Islet of Langerhans (tissue), 1 donor: ENCODE results near the gene PEX11G.

ENCODE experiments used
- FAIRE-seq: peaks from one replicate; lab custom pipeline; 2011; peaks lifted over from hg19 to GRCh38; lab: Jason Lieb, UNC

PEX11G gene

DNA sequence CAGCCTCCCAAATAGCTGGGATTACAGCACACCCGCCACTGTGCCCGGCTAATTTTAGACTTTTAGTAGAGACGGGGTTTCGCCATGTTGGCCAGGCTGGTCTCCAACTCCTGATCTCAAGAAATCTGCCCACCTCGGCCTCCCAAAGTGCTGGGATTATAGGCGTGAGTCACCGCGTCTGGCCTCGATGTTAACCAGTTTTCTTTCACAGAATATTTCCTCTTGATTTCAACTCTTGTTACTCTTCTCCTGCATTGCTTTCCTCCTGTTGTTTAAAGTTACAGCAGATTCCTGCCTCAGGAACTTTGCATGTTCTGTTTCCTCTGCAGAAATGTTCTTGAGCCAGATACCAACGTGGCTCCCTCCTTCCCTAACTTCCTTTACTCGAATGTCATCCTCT is 3.7 kb upstream of the PEX11G start:
- FAIRE-seq = no peak

DNA sequence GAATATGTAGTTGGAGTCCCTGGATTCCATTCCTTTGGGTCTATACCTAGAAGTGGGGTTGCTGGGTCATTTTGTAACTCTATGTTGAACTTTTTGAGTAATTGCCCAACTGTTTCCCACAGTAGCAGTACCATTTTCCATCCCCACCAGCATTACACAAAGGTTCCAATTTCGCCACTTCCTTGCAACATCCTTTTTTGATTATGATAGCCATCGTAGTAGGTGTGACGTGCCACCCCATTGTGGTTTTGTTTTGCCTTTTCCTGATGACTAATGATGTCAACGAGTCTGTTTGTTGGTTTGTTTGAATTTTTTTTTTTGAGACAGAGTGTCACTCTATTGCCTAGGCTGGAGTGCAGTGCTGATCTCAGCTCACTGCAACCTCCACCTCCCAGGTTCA is 3.3 kb upstream of the PEX11G start:
- no peak for FAIRE-seq

- FAIRE-seq = no peak
These were observed 792 bp upstream of the PEX11G start for GRCh38 chr19:7489609-7490044.

GRCh38 chr19:7486923-7487322 is 1.9 kb downstream of the PEX11G start:
- FAIRE-seq = no peak

- no peak for FAIRE-seq
These were observed 5.1 kb downstream of the PEX11G start for GRCh38 chr19:7483720-7484201.

DNA sequence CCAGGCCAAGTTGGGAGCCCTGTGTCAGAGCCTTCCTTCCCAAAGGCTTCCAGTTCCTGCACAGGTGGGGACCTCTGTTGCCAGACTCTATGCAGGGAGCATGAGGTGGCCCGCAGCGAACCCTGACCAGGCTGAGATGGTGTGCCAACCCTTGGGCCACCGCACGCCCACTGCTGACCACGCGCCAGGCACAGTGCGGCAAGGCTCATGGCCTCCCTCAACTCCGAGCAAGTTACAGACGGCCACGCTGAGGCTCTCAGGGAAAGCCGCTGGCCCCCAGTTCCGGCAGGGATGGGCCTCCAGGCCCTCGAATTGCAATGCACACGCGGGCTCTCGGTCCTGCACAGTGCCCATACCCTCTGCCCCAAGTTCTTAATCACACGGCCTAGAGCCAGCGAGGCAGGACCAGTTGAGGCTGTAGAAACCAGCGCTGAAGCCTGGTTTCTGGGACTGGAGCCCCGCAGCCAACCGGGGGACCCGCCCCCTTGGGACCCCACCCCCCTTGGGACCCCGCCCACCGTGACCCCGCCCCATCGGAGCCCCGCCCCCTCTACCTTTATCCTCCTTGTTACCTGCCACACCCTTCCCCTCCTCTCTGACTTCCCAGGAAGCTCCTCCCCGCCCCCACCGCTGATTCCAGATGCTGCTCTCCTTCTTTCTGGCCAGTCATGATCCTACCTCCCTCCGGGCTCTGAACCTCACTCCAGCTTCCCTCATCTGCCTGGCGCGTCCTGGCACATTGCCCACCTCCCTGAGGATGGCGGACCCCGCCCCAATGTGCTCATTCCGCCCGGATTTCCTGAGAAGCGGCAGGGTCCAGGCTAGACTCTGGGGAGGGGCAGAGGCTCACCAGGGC is 6.0 kb downstream of the PEX11G start:
- FAIRE-seq = no peak

- no peak for FAIRE-seq
These were observed 7.9 kb downstream of the PEX11G start for GRCh38 chr19:7480970-7481255.

- FAIRE-seq = no peak
These were observed 8.4 kb downstream of the PEX11G start for GRCh38 chr19:7480222-7480969.

DNA sequence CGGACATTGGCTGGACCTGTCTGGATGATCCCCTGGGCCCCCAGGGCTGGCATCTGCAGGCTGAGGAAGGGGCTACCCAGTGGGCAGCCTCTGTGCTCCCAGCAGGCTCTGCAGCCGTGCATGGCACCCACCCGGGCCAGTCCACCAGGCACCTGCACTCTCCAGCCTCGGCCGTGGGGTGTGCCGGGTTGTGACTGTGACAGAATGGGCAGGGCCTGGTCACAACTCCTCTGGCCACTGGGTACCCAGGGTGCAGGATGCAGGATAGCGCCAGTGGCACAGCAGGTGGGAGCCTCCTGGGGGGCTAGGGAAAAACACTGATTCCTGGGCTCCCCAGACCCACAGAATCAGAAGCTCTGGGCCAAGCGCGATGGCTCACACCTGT is 10.0 kb downstream of the PEX11G start:
- FAIRE-seq = no peak

DNA sequence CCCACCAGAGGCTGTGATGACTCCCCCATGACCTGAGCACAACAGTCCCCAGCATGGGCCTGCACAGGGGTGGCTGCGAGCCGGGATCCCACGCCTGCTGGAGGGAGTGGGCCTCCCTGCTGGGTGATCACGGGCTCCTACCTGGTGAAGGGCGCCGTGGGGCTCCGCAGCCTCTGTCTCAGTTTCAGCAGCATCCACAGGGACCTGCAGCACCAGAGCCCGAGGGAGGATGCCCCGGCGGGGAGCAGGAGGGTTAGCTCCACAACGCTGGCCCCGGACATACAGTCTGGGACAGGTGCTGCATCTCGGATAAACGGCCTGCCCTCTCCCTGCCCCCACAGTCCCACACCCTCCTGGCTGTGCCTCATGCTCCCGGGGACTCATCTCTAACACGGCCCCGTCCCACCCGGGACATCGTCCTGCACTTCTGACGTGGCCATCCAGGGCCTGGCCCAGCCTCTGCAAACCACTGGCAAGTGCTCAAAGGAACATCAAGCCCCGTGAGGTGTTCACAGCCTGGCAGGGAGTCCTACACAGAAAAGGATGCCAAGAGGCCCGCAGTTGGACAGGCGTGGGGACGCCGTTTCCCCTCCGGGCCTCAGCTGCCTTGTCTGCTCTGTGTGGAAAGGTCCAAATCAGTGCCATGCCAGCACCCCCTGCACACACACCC is 10.5 kb downstream of the PEX11G start:
- no peak for FAIRE-seq

GRCh38 chr19:7477758-7478157 is 11.1 kb downstream of the PEX11G start:
- no peak for FAIRE-seq

DNA sequence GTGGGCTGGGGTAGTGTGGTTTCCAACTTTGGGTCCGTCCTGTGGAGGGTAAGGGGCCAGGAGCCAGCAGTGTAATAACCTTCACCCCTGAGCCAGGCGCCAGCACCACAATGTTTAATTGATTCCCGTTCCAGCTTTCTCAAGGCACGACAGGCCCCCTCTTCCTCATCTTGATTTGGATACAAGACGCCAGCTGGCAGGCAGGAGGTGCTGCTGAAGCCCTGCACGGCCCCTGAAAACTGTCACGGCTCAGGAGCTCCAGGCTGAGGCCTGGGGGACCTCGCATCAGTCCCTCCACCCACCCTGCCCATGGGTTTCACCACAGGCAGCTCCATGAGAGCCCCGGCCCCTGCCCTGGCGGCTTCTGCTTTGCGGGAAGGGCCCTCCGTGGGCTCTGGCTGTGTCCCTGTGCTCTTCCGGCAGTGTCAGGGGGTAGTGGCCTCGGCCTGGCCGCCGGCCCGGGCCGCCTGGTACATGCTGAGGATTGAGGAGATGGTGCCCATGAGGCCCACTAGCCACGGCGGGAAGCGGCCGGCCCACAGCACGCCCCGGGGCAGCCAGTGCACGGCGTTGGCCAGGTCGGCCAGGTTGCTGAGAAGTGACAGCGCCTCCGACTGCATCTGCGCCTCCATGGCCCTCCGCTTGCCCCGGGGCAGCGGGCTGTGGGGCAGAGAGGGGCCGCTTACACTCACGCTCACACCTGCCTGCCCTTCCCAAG is 11.9 kb downstream of the PEX11G start:
- no peak for FAIRE-seq

- FAIRE-seq = no peak
These were observed 12.6 kb downstream of the PEX11G start for GRCh38 chr19:7476241-7476640.

- no peak for FAIRE-seq
These were observed 13.2 kb downstream of the PEX11G start for GRCh38 chr19:7475665-7476064.

- FAIRE-seq = no peak
These were observed 16.9 kb downstream of the PEX11G start for GRCh38 chr19:7471696-7472615.

DNA sequence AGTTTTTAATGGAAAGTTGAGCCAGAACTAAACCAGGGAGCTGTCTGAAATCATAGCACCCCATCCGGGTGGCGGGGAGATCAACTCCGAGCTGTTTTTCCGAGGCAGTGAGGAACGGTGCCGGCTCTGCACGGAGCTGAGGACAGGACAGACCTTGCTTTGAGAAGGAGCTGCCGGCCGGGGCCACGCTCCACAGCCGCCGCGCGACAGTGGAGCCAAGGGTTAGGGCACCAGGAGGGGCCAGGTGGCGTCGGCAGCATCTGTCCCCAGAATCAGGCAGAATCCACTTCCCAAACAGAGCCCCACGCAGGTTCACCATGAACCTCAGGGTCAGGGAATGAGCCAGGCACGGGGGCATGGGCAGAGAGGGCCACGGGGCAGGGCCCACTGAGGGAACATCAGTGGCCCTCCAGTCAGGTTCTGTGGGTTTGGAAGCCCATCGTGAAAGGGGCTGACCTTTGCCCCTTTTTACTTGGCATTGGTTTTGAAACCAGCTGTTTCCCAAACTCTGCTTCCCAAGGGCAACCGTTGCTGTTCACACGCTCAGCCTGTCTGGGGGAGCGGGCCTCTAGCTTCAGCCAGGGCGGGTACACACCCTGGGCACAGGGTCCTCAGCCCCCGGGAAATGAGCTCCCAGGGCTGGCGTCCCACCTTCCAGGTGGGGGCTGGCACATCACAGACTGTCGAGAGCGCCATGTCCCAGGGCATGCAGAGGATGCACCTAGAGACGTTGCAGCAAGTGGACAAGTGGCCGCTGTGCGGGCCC is 18.1 kb downstream of the PEX11G start:
- no peak for FAIRE-seq

- FAIRE-seq = no peak
These were observed 19.1 kb downstream of the PEX11G start for GRCh38 chr19:7469669-7470285.

- no peak for FAIRE-seq
These were observed 20.0 kb downstream of the PEX11G start for GRCh38 chr19:7468840-7469239.

DNA sequence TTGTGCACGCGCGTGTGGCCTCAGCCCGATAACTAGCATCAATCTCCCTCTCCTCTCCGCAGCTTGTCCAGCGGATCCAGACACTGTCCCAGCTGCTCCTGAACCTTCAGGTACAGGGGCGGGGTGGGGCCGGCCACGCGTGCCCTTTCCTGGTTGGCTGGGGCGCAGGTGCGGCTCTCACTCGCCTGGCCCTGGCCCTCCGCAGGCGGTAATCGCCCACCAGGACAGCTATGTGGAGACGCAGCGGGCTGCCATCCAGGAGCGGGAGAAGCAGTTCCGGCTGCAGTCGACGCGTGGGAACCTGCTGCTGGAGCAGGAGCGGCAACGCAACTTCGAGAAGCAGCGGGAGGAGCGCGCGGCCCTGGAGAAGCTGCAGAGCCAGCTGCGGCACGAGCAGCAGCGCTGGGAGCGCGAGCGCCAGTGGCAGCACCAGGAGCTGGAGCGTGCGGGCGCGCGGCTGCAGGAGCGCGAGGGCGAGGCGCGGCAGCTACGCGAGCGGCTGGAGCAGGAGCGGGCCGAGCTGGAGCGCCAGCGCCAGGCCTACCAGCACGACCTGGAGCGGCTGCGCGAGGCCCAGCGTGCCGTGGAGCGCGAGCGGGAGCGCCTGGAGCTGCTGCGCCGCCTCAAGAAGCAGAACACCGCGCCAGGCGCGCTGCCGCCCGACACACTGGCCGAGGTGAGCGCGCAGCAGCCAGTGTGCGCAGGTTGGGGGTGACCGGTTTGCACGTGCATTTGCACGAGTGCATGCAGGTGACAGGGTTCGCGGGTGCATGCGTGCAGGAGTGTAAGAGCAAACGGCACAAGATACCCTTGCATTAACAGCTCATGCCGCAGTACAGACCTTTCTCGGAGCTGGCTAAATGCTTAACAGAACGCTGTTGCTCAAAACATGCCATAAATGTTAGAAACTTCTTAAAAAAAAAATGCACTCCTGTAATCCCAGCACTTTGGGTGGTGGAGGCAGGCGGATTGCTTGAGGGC is 21.5 kb downstream of the PEX11G start:
- FAIRE-seq = no peak
